GM19035 (cell line): ENCODE measurements around the gene GID4.

Experiments used
- ATAC-seq: cut with Tn5 transposase; IDR thresholded peaks from one replicate; pipeline ENCODE4 v1.9.1; 2021; ENCODE audit not compliant: unreplicated experiment

The GID4 gene

GRCh38 chr17:18099516-18099915 is 60.3 kb downstream of the GID4 start:
- no peak for ATAC-seq

- no peak for ATAC-seq
These were observed 61.4 kb downstream of the GID4 start for GRCh38 chr17:18100616-18101015.

- no peak for ATAC-seq
These were observed 62.6 kb downstream of the GID4 start for GRCh38 chr17:18101828-18102227.

GRCh38 chr17:18102640-18103039 is 63.4 kb downstream of the GID4 start:
- ATAC-seq = no peak

GRCh38 chr17:18105027-18105426 is 65.8 kb downstream of the GID4 start:
- ATAC-seq = no peak

- no peak for ATAC-seq
These were observed 66.4 kb downstream of the GID4 start for GRCh38 chr17:18105595-18105994.

GRCh38 chr17:18106211-18106610 is 67.0 kb downstream of the GID4 start:
- no peak for ATAC-seq

- ATAC-seq = no peak
These were observed 68.0 kb downstream of the GID4 start for GRCh38 chr17:18107061-18107790.

GRCh38 chr17:18107971-18108370 is 68.8 kb downstream of the GID4 start:
- ATAC-seq = no peak

GRCh38 chr17:18108401-18109312 is 69.4 kb downstream of the GID4 start, which contains the start of gene MYO15A:
MYO15A (plus strand) TSS chr17:18108756; CDS start chr17:18118801, 10,045 bp downstream.
- ATAC-seq = no peak

- no peak for ATAC-seq
These were observed 70.8 kb downstream of the GID4 start for GRCh38 chr17:18109935-18110485.

- ATAC-seq = no peak
These were observed 71.5 kb downstream of the GID4 start for GRCh38 chr17:18110636-18111145.

- ATAC-seq = no peak
These were observed 72.2 kb downstream of the GID4 start for GRCh38 chr17:18111330-18111971.

- no peak for ATAC-seq
These were observed 76.3 kb downstream of the GID4 start for GRCh38 chr17:18115517-18115916.

GRCh38 chr17:18116078-18116477 is 76.9 kb downstream of the GID4 start:
- ATAC-seq = no peak

GRCh38 chr17:18117533-18117932 is 78.3 kb downstream of the GID4 start:
- ATAC-seq = no peak
